Measurements from ENCODE around the gene KLHL29.
A peak's percentile ranks its signal among the peaks of the same experiment; 100 is the strongest.
"Not testable (repeated sequence)": the region's sequence is repeated elsewhere in the genome, so short reads cannot be mapped to it uniquely, and the experiment has no call there.

KLHL29 gene

GRCh38 chr2:23384551-23385343 lies at the start of gene KLHL29:
KLHL29 (plus strand) TSS chr2:23385179; CDS start chr2:23562197, 177,018 bp downstream.
- DNase-seq, result peak; percentile 64 to 69

- no peak for DNase-seq
Observed at GRCh38 chr2:23335550-23335949, 49.4 kb upstream of the KLHL29 start.

- DNase-seq, result no peak
Observed at GRCh38 chr2:23342075-23342474, 42.9 kb upstream of the KLHL29 start.

DNA sequence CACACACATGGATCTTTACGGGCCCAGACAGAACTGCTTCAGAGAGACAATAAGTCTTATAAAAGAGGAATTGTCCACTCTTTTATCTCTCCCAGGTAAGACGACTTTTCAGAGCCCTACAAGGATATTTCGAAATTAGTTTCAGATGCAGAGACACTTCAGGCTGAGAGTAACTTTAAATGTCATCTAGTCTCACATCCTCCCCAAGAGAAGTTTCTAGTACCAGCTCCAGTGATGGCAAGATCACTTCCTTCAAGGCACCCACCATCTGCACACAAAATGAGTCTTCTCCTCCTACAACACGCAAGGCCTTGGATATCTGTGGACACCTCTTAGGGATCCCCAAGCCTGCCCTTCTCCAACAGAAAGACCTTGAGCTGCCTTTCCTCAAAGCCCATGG lies 39.0 kb upstream of the KLHL29 start:
- no peak for DNase-seq

DNA sequence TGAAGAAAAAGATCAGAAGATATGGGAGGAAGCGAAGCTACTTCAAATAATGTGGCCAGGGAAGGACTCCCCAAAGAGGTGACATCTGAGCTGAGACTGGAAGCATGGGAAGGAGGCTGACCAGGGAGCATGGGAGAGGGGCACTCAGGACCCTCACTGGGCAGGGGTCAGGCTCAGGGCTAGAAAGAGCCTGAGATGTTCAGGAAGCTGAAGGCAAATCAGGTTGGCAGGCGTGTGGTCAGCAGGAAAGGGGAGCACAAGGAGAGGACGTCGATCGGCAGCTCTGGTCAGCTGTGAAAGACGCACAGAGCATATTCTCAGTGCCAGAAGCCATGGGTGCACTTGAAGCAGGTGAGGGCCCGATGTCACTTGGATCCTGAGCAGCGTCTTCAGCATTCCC lies 38.2 kb upstream of the KLHL29 start:
- no peak for DNase-seq

DNA sequence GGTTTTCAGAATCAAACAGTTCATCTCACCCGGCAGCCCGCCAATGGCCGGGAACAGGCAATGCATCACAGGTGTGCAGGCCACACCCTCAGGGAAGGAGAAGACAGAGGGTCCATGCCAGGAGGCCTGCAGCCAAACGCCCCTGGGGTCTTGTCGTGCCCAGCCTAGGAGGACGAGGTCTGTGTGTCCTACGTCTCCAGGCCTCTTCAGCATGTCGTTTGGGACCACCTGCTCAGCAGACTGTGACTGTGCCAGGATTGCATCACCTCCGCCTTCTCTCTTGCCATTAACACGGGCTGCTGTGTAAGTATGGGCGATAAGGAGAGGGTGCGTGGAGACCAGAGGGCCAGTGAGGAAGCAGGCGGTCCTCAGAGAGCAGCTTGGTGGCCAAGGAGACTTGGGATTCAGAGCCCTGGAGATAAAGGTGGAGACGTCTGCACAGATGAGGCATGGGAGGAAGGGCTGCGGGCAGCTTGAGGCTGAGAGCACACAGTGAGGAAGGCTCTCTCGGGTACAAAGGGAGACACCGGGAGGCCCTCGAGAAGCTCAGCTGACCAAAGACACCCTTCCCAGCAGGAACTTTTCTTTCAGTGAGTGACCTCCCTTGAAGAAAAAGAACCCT lies 37.4 kb upstream of the KLHL29 start:
- no peak for DNase-seq

- not testable (repeated sequence) for DNase-seq
Observed at GRCh38 chr2:23348093-23348481, 36.9 kb upstream of the KLHL29 start.

GRCh38 chr2:23349508-23349907 lies 35.5 kb upstream of the KLHL29 start:
- no peak for DNase-seq

- no peak for DNase-seq
Observed at GRCh38 chr2:23350041-23350791, 34.8 kb upstream of the KLHL29 start.

GRCh38 chr2:23350792-23351355 lies 34.1 kb upstream of the KLHL29 start:
- DNase-seq, result no peak

- DNase-seq, result peak; percentile 8 to 29
Observed at GRCh38 chr2:23351388-23352141, 33.4 kb upstream of the KLHL29 start.

DNA sequence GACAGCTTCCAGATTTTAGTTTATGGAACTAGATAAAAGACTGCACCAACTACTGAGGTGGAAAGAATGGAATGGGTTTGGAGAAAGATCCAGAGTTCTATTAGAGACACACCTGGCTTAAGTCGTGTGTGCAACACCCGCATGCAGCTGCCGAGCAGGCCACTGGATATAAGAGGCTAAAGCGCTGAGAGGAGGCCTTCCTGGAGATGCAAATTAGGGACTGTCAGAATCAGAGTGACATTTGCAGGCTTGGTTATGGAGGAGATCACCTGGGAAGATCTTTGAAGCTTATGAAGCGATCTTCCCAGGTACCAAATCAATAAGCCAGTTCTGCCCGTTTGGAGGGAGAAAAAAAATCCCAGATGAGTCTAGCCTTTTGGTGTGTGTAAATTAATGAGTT lies 30.4 kb upstream of the KLHL29 start:
- DNase-seq, result no peak

DNA sequence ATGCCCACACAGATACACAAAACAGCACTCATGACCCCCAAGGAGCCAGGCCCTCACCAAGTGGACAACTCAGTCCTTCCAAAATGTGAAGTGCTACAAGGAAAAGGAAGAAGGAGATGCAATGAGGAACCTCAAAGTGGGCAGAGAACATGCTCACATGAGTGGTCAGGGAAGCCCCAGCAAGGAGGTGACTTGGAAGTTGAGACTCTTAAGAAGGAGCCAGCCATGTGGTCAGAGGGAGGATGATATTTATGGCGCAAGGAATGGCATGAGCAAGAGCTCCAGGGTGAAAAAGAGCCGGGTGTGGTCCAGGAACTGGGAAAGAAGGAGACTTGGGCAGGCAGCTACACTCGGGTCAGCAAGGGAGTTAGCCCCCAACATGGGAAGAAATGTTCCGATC lies 30.0 kb upstream of the KLHL29 start:
- no peak for DNase-seq

GRCh38 chr2:23356711-23357110 lies 28.3 kb upstream of the KLHL29 start:
- no peak for DNase-seq

DNA sequence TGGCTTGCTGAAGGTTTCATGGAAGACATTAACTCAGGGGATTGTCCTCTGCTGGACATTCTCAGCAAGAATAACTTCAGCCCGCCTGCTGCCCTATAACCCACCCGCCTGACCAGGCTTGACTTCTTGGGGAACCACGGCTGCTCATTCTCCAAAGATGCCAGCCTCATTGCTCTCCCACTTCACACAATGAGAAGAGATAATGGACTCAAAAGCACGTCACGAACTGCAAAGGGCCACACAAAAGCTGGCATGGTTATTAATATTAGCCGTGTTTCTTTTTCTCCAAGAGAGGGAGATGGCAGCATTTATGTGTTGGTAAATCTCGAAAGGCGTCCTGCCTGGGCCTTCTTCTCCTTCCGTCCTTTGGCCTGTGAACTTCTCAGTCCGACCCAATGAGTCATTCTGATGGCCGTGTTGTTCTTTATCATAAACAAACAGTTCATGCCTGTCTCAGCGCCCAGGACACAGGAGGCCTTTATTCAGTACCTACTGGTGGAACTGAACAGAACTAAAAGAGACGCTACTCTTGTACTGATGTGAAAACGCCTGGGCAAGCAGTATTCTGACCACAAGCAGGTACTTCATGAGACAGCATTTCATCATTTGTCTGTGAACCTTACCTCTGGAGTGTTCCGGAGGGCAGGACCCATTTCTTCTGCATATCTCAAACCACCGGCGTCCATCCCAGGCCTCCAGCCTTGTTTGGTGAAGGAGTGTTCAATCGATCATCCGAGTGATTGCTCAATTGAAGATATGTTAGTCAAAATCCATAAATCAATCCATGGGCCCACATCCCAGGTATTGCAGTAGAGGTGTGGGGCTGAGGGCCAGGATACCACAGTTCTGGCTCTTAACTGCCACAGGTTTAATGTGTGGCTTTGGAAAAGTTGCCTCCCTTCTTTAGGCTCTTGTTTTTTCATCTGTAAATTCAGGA lies 25.1 kb upstream of the KLHL29 start:
- DNase-seq, result no peak

DNA sequence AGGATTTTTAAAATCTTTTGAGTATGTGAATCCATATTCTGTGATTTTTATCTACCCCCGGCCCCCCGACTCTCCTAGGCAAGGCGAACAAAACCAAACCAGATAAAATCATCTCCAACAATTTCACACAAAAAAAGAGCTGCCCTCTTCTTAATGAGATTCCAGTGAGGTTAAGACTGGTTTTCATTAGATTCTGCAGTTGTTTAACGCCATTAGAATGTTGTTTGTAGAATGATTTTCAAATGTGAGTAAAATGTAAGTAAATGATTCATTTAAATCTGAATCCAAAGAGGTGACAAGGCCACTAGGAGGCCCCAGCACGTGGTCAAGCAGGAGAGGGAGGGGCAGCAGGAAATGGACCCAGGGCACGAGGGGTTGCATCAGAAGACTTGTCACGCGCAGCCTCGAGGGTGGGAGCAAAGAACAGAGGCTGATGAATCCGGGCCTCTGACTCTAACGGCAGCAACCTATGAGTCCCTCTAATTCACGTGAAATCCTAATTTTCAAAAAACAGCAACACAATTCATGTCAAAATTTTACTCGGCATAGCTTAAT lies 24.3 kb upstream of the KLHL29 start:
- no peak for DNase-seq

DNA sequence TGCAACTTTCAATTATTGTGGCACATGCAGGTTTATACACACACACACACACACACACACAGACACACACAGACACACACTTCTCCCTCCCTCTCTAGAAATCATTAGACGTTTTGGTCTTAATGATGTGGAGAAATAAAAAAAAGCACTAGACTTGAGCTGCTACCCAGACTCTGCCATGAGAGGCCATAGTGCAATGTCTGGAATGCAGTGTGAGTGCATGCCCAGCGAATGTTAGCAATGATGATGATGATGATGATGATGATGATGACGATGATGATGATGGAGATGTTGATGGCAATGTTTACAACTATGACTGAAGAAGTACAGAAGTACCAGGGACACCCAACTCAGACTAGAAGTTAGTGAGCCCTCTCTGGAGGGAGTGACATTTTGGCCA lies 23.8 kb upstream of the KLHL29 start:
- no peak for DNase-seq

GRCh38 chr2:23363268-23363667 lies 21.7 kb upstream of the KLHL29 start:
- DNase-seq, result no peak

DNA sequence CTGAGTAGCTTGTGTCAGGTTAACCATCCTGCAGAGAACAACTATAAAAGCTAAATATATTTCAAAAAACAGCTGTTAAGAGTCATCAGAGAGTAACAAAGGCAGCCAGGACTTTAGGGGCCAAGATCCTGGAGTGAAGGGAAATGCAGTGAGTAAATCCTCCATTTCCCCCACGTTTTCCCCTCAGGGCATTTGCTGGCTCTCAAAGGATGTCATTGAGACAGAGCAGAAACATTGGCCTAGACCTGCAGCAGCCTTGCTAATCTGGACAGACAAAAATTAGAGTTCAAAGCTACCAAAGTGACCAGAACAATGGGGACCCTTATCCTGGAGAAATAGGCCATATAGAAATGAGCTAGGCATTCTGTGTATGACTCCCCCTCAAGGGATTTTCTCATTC lies 21.1 kb upstream of the KLHL29 start:
- DNase-seq, result no peak

- no peak for DNase-seq
Observed at GRCh38 chr2:23366720-23367119, 18.3 kb upstream of the KLHL29 start.

DNA sequence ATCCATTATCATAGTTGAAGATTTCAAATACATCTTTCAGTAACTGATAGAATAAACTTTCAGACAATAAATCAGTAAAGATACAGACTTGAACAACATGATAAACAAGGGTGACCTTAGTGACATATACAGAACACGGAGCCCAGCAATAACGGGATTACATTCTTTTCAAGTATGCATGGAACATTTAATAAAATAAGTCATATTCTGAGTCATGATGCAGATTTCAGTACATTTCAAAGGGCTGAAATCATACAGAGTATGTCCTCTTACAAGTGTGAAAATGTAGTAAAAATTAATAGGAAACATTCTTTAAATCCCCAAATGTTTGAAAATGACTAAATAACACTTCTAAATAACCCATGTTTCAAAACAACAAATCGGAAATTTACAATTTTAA lies 17.2 kb upstream of the KLHL29 start:
- DNase-seq, result no peak
